Mammary epithelial cell (primary cell): ENCODE measurements around the gene COL11A1.

Experiments
- EZH2 ChIP-seq: IDR thresholded peaks from 2 replicates; pipeline ENCODE4 v1.6.1; 2012; ENCODE audit warnings: low read length, inconsistent platforms, borderline replicate concordance
- TF ChIP-seq, protein P1 (sequence below), 2 donors: IDR thresholded peaks in 1 of 2; conservative IDR thresholded peaks in 1 of 2; 2 replicates each; pipeline ENCODE4 v1.5.1; 2011 to 2012; ENCODE audit warnings: inconsistent platforms in 2 of 2, low read length in 2 of 2, mild to moderate bottlenecking in 2 of 2, control low read depth in 1 of 2, low read depth in 1 of 2; ENCODE audit not compliant: insufficient read depth in 1 of 2; ENCODE audit errors: extremely low read depth in 1 of 2

DNA sequence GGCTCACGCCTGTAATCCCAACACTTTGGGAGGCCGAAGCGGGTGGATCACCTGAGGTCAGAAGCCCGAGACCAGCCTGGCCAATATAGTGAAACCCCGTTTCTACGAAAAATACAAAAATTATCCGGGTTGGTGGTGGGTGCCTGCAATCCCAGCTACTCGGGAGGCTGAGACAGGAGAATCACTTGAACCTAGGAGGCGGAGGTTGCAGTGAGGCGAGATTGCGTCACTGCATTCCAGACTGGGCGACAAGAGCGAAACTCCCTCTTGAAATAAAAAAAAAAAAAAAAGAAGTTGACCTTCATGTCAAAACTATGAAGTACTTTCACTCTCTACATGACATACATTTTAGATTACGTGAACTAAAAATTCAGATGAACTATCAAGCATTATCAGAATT lies 153.7 kb downstream of the COL11A1 start:
- TF ChIP-seq, protein P1, sequence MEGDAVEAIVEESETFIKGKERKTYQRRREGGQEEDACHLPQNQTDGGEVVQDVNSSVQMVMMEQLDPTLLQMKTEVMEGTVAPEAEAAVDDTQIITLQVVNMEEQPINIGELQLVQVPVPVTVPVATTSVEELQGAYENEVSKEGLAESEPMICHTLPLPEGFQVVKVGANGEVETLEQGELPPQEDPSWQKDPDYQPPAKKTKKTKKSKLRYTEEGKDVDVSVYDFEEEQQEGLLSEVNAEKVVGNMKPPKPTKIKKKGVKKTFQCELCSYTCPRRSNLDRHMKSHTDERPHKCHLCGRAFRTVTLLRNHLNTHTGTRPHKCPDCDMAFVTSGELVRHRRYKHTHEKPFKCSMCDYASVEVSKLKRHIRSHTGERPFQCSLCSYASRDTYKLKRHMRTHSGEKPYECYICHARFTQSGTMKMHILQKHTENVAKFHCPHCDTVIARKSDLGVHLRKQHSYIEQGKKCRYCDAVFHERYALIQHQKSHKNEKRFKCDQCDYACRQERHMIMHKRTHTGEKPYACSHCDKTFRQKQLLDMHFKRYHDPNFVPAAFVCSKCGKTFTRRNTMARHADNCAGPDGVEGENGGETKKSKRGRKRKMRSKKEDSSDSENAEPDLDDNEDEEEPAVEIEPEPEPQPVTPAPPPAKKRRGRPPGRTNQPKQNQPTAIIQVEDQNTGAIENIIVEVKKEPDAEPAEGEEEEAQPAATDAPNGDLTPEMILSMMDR (conservative IDR thresholded peaks at IDR 0.05 in 1 of 2, IDR thresholded peaks at IDR 0.05 in 1 of 2; ENCODE audit: extremely low read depth in 1 of 2, insufficient read depth in 1 of 2, low read depth in 1 of 2, low read length in 2 of 2): no peak
- TF ChIP-seq EZH2: no peak
